Inferior parietal cortex (tissue), 1 donor: ENCODE data around the gene COX14.
"Not testable (repeated sequence)": the region's sequence is repeated elsewhere in the genome, so short reads cannot be mapped to it uniquely, and the experiment has no call there.

Experiments
- DNase-seq: peaks from one replicate; pipeline ENCODE4 v3.0.0-alpha.2; 2016; ENCODE audit errors: extremely low spot score

Gene COX14

GRCh38 chr12:50111693-50112455 is at the start of gene COX14:
Gene COX14 (plus strand): TSS chr12:50112236. CDS start chr12:50120044, 7,808 bp downstream.
- DNase-seq: peak; percentile 100

GRCh38 chr12:50062728-50063460 is 49.1 kb upstream of the COX14 start:
- DNase-seq: no peak

- no peak for DNase-seq
Measured at GRCh38 chr12:50065726-50066310, 46.2 kb upstream of the COX14 start.

DNA sequence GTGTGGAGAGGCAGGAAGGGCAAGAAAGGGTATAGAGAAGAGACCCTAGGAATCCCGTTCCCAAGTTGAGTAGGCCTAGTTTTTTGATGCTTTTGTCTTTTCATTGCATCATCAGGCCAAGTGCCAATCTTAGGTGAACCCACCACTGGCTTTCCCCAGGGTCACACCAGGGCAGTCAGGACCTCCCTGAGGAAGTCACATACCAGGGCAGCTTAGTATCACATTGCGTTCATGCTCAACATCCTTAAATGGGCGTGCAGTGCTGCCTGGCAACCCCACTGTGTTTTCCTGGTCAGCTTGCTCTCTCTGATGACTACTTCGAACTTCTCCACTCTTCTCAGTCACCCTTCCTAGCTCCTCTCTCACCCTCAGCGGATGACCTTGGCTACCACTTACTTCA is 45.6 kb upstream of the COX14 start:
- DNase-seq: no peak

- DNase-seq: no peak
Measured at GRCh38 chr12:50069069-50069468, 43.0 kb upstream of the COX14 start.

- DNase-seq: no peak
Measured at GRCh38 chr12:50069539-50069938, 42.5 kb upstream of the COX14 start.

GRCh38 chr12:50070314-50071060 is 41.5 kb upstream of the COX14 start:
- DNase-seq: peak; percentile 88

GRCh38 chr12:50072198-50072907 is 39.7 kb upstream of the COX14 start:
- DNase-seq: no peak

DNA sequence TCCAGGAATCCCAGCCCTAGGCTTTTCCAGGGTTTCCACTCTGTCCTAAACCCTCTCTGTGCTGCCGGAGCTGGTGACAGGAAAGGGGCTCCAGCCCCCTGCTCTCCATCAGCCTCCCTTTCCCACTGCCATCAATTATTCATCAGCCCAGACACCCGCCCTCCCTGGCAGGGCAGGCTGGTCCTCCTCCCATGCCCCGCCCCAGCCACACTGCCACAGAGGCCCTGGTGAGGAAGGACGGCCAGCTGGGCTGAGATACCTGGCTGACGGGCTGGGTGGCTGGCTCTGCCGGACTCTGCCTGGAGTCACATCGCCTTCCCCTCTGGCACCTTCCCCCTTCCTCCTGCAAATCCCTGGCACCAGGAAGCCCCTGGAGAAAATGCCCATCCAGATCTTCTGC is 38.8 kb upstream of the COX14 start:
- no peak for DNase-seq

- DNase-seq: no peak
Measured at GRCh38 chr12:50073712-50074111, 38.3 kb upstream of the COX14 start.

DNA sequence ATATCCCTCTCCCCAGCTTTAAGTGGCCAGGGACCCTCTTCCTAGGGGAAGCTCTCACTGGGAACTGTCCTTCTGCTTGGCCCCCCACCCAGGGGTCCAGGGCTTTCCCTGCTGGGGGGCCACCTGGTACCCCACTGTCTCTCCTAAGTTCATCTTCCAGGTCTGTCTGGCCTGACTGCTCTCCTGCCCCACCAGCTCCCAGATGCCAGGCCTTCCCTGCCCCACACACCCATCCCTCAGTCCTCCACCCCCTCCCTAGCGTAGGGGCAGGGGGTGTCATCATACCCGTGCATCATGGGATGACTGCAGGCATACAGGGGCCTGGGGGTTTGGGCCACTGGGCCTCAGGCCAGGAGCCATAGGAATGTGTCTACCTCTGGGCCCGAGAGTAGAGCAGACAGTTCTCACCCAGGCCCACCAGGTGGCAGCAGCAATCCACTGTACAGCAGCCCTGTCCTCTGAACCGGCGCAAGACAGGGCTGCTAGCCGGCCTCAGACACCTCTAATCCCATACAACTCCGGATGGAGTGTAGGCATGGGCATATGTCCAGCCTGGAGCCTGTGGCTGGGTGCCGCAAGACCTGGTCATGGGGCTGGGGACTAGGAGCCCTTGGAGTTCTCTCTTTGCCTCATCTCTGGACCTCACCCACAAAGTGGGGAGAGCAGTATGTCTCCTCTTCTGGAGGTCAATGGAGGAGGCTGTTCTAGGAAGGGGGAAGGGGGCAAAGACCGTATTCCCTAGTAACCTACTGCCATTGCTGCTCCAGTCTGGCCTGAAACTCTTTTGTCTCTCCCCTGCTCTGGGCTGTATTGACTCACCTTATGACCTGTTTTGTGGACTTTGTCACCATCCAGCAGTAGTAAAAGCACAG is 36.9 kb upstream of the COX14 start:
- peak; percentile 84 for DNase-seq

- DNase-seq: no peak
Measured at GRCh38 chr12:50075808-50076170, 36.2 kb upstream of the COX14 start.

DNA sequence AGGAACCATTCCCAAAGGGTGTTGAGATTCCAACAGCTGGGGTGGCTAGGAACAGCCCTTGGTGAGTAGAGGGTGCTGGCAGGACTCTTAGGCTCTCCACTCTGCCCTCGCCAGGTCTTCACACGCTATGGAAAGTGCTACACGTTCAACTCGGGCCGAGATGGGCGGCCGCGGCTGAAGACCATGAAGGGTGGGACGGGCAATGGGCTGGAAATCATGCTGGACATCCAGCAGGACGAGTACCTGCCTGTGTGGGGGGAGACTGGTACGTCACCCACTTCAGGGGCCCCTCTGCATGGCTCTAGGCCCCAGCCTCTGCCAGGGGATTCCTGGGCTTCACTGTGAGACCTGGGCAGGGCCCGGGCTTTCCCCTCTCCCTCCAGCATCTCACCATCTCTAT is 34.9 kb upstream of the COX14 start:
- no peak for DNase-seq

GRCh38 chr12:50078281-50078680 is 33.8 kb upstream of the COX14 start:
- DNase-seq: no peak

DNA sequence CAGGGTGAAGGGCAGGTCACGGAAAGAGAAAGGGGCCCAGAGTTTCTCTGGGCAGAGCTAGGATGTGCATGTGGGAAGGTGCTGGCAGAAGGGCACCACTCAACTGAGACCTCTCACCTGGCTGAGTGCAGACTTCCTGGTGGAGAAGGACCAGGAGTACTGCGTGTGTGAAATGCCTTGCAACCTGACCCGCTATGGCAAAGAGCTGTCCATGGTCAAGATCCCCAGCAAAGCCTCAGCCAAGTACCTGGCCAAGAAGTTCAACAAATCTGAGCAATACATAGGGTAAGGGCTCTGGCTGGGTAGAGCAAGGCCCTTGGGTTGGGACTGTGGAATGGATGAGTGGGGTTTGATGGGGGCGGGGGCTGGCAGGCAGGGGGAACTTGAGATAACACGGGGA is 32.3 kb upstream of the COX14 start:
- DNase-seq: no peak

DNA sequence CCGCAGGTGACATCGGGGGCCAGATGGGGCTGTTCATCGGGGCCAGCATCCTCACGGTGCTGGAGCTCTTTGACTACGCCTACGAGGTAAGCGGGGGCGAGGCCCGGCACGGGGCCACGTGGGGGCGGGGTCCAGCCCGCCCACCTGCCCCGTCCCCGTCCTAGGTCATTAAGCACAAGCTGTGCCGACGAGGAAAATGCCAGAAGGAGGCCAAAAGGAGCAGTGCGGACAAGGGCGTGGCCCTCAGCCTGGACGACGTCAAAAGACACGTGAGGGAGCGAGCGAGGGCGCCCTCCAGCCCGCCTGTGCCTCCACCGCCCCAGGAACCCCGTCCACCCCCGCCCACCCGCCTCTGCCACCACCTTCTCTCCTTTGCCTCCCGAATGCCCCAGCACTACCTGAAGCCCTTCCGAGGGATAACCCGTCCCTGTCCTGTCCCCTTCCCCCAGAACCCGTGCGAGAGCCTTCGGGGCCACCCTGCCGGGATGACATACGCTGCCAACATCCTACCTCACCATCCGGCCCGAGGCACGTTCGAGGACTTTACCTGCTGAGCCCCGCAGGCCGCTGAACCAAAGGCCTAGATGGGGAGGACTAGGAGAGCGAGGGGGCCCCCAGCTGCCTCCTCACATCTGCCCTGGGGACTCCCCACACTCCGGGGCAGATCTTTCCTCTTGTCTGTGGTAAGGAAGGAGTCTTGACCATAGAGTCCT is 30.8 kb upstream of the COX14 start:
- no peak for DNase-seq

DNA sequence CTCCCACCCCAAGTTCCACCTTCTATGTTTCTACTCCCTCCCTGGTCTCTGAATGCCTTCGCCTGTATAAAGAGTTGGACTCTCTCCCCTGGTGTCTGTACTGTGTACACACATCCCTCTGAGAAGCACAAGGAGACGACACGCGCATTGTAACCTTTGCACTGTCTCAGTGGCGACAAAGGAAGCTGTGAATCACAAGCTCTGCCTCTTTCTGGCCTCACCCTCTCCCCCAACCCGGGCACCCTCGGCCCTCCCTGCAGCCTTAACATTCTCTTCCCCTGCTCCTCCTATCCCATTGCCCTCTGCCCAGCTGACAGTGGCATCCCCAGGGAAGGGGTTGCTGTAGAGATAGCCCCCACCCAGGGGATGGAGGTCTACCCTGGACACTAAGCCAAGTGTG is 29.4 kb upstream of the COX14 start:
- DNase-seq: no peak

DNA sequence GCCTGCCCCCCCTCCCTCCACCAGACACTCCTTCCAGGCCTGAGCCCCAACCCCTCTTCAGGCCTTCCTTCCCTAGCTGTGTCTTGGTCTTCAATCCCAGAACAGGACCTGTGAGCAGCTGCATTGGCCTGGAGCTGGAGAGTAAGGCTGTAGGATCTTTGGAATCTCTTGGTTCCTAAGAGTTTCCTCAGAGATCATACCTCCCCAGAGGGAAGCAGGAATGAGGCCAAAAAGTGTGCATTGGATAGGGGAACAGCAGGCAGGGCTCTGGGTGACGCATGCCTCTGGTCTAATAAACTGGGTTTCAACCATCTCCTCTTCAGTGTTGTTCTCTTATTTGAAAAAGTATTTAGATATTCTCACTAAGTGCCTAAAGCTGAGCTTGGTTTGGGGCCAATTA is 28.7 kb upstream of the COX14 start:
- no peak for DNase-seq

DNA sequence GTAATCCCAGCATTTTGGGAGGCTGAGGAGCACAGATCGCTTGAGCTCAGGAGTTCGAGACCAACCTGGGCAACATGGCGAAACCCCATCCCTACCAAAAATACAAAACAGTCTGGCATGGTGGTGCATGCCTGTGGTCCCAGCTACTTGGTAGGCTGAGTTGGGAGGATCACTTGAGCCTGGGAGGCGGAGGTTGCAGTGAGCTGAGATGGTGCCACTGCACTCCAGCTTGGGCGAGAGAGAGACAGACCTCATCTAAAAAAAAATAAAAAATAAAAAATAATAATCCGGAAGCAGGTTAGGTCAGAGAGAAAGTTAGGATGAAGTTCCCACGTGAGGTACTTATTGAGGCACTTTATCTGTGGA is 27.6 kb upstream of the COX14 start:
- DNase-seq: not testable (repeated sequence)
